Sigmoid colon (tissue), 4 donors: ENCODE results near the gene WNK3.

Experiments used
- CTCF ChIP-seq, 4 experiments: fragments of 450-650 bp in 3 of 4; fragments of 200-600 bp in 1 of 4; IDR thresholded peaks; one replicate each; pipeline ENCODE4 v1.5.1; 2016 to 2019; ENCODE audit warnings: antibody characterized with exemption in 4 of 4, mild to moderate bottlenecking in 3 of 4, moderate library complexity in 2 of 4
- POLR2A ChIP-seq, 2 donors: fragments of 450-650 bp; IDR thresholded peaks; one replicate each; pipeline ENCODE4 v1.6.1; 2016; ENCODE audit warnings: antibody characterized with exemption in 2 of 2, mild to moderate bottlenecking in 2 of 2, moderate library complexity in 2 of 2
- POLR2AphosphoS5 ChIP-seq, 4 donors: sonication (generic); formaldehyde crosslinking; IDR thresholded peaks; one replicate each; pipeline ENCODE4 v1.6.1; 2017; ENCODE audit warnings: antibody characterized with exemption in 4 of 4

DNA sequence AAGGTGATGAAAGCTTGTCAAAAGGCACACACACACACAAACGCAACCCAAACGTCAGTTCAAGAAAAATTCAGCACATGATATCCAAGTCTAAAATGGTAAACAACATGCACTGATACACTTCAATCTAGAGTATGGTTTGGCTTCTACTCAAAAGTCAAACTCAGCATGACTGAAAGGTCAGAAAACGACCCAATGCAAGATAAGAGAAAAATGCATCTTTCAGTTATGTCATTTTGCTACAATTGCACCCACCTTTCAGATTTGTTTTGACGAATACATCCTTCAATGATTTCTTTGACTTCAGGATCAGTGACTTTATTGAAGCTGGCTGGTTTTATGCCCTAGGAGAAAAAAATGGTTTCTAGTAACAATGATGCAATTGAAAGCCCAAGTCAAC is 56.3 kb downstream of the WNK3 start:
- TF ChIP-seq CTCF (IDR thresholded peaks at IDR 0.05), result no peak
- no peak for TF ChIP-seq POLR2A (IDR thresholded peaks at IDR 0.05)
- TF ChIP-seq POLR2AphosphoS5 (IDR thresholded peaks at IDR 0.05), result no peak
